ENCODE data around the gene MACROD2. TPM values are rescaled to one million over a fixed set of nuclear protein-coding genes. Genes with fewer than 3 reads are reported as not detected.

Gene MACROD2
- total RNA-seq, 1 donor = 0.81 TPM

GRCh38 chr20:14882157-14882556 is 886.8 kb downstream of the MACROD2 start:
- no peak for DNase-seq (ENCODE audit: low read depth in 2 of 3, low spot score in 2 of 3)

GRCh38 chr20:14882846-14883245 is 887.5 kb downstream of the MACROD2 start:
- DNase-seq (ENCODE audit: low read depth in 2 of 3, low spot score in 2 of 3) = no peak

- DNase-seq (ENCODE audit: low read depth in 2 of 3, low spot score in 2 of 3) = no peak
Measured at GRCh38 chr20:14883324-14883723, 888.0 kb downstream of the MACROD2 start.

GRCh38 chr20:14885661-14886060 is 890.3 kb downstream of the MACROD2 start:
- no peak for DNase-seq (ENCODE audit: low read depth in 2 of 3, low spot score in 2 of 3)

- DNase-seq (ENCODE audit: low read depth in 2 of 3, low spot score in 2 of 3) = no peak
Measured at GRCh38 chr20:14888134-14888533, 892.8 kb downstream of the MACROD2 start.

- no peak for DNase-seq (ENCODE audit: low read depth in 2 of 3, low spot score in 2 of 3)
Measured at GRCh38 chr20:14889496-14890255, 894.4 kb downstream of the MACROD2 start.

GRCh38 chr20:14890713-14891112 is 895.4 kb downstream of the MACROD2 start:
- no peak for DNase-seq (ENCODE audit: low read depth in 2 of 3, low spot score in 2 of 3)

GRCh38 chr20:14892782-14893181 is 897.5 kb downstream of the MACROD2 start:
- DNase-seq (ENCODE audit: low read depth in 2 of 3, low spot score in 2 of 3) = no peak

- no peak for DNase-seq (ENCODE audit: low read depth in 2 of 3, low spot score in 2 of 3)
Measured at GRCh38 chr20:14896569-14896968, 901.3 kb downstream of the MACROD2 start.

GRCh38 chr20:14897608-14898007 is 902.3 kb downstream of the MACROD2 start:
- DNase-seq (ENCODE audit: low read depth in 2 of 3, low spot score in 2 of 3) = no peak

- no peak for DNase-seq (ENCODE audit: low read depth in 2 of 3, low spot score in 2 of 3)
Measured at GRCh38 chr20:14902432-14903089, 907.2 kb downstream of the MACROD2 start.

GRCh38 chr20:14906908-14907434 is 911.7 kb downstream of the MACROD2 start:
- DNase-seq (ENCODE audit: low read depth in 2 of 3, low spot score in 2 of 3) = no peak

GRCh38 chr20:14910126-14910525 is 914.8 kb downstream of the MACROD2 start:
- DNase-seq (ENCODE audit: low read depth in 2 of 3, low spot score in 2 of 3) = no peak

GRCh38 chr20:14913896-14914620 is 918.7 kb downstream of the MACROD2 start:
- DNase-seq (ENCODE audit: low read depth in 2 of 3, low spot score in 2 of 3) = no peak

- no peak for DNase-seq (ENCODE audit: low read depth in 2 of 3, low spot score in 2 of 3)
Measured at GRCh38 chr20:14914633-14915032, 919.3 kb downstream of the MACROD2 start.

- no peak for DNase-seq (ENCODE audit: low read depth in 2 of 3, low spot score in 2 of 3)
Measured at GRCh38 chr20:14915356-14915755, 920.0 kb downstream of the MACROD2 start.

GRCh38 chr20:14916360-14916920 is 921.1 kb downstream of the MACROD2 start:
- no peak for DNase-seq (ENCODE audit: low read depth in 2 of 3, low spot score in 2 of 3)

GRCh38 chr20:14918281-14918680 is 923.0 kb downstream of the MACROD2 start:
- no peak for DNase-seq (ENCODE audit: low read depth in 2 of 3, low spot score in 2 of 3)

- DNase-seq (ENCODE audit: low read depth in 2 of 3, low spot score in 2 of 3) = no peak
Measured at GRCh38 chr20:14918976-14919375, 923.7 kb downstream of the MACROD2 start.

GRCh38 chr20:14919501-14920081 is 924.3 kb downstream of the MACROD2 start:
- no peak for DNase-seq (ENCODE audit: low read depth in 2 of 3, low spot score in 2 of 3)

- DNase-seq (ENCODE audit: low read depth in 2 of 3, low spot score in 2 of 3) = no peak
Measured at GRCh38 chr20:14921513-14921912, 926.2 kb downstream of the MACROD2 start.

Data from hematopoietic multipotent progenitor cell (in vitro differentiated cells).